Stimulated activated CD4-positive, alpha-beta T cell treated with anti-CD3 and anti-CD28 coated beads, Interleukin-12 subunit alpha, Interleukin-12 subunit beta, amount 100 ng/mL, for 24 hours (primary cell): Measurements from ENCODE around the gene RAB39A.

Experiments used
- DNase-seq, 2 experiments: peaks; one replicate each; pipeline ENCODE4 v3.0.0-alpha.2; 2020; ENCODE audit warnings: low read depth in 2 of 2

RAB39A gene

DNA sequence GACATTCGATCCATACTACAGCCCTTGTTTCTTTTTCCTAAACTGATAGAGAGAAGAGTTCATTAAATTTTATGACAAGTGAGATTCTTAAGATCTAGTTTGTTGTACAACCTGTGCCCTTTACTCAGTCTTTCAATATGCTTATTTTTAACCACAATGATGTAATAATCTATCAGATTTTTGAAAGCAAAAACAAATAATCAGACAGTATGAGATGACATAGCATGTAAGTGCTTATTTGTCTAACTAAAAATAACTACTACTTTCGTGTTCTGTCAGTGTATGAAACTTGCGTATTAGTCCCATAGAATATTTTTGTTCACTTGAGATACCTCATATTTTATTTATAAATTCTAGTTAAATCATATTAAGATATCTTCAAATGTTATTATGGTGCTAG, 33.2 kb downstream of the RAB39A start:
- no peak for DNase-seq

DNA sequence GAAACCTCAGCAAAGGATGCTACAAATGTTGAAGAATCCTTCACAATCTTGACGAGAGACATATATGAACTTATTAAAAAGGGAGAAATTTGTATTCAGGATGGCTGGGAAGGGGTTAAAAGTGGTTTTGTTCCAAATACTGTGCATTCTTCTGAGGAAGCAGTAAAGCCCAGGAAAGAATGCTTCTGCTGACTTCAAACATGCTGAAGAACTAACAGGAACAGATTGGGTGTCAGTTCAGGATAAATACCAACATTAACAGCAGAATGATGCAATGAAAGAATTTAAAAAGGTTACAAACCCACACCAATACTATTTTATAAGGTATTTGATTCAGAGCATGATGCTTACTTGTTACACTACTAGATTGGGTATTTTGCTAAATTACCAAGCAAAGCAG, 33.9 kb downstream of the RAB39A start:
- no peak for DNase-seq

DNA sequence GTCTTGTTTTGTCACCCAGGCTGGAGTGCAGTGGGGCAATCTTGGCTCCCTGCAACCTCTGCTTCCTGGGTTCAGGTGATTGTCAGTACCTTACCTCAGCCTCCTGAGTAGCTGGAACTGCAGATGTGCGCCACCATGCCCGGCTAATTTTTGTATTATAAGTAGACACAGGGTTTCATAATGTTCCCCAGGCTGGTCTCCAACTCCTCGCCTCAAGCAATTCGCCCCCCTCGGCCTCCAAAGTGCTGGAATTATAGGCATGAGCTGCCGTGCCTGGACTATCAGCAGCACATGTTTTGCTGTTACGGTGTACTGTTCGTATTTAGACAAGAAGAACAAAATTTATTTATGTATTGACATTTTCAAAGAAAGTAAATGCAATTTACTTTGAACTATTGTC, 34.8 kb downstream of the RAB39A start:
- no peak for DNase-seq

DNA sequence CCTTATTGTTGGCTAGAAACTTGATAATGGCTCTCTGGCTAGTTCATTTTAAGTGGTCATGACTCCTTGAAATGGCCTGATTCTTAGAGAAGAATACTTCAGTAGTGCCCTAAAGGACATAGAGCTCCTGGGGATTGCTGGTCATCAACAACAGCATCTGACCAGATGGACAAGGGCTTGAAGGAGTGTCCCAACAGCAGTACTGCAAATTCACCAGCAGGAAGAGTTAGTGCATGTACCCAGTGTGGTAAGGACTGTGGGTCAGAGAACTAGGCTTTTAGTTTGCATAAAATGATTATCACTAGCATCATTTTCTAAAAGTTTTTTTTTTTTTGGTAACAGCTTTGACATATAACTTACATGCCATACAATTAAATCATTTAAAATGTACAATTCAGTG, 41.0 kb downstream of the RAB39A start:
- DNase-seq, result no peak

DNA sequence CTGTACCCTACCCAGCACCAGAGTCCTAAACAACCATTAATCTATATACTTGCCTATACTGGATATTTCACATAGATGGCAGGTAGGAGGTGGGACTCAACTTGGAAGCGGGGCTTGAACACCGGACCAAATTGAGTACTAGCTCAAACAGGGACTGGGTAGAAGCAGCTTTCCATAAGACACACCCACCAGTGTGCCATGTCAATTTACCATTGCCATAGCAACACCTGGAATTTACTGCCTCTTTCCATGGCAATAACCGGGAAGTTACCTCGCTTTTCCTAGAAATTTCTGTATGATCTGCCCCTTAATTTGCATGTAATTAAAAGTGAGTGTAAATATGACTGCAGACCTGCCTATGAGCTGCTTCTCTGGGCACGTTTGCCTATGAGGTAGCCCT, 41.8 kb downstream of the RAB39A start:
- DNase-seq, result no peak

DNA sequence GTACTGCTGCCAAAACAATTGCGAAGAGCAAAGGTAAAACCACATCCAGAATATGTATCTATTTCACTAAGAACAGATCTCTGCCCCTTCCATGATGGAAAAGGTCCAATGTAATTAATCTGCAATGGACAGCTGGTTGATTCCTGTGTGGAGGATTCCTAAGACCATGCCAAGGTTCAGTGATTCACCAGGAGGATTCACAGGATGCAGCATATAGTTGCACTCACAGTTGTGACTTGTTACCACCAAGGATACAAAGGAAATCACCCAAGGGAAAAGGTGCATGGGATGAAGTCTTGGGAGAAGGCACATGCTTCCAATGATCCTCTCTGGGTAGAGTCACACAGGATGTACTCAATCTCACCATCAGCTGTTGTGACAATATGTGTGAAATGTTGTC, 45.4 kb downstream of the RAB39A start:
- DNase-seq, result no peak

DNA sequence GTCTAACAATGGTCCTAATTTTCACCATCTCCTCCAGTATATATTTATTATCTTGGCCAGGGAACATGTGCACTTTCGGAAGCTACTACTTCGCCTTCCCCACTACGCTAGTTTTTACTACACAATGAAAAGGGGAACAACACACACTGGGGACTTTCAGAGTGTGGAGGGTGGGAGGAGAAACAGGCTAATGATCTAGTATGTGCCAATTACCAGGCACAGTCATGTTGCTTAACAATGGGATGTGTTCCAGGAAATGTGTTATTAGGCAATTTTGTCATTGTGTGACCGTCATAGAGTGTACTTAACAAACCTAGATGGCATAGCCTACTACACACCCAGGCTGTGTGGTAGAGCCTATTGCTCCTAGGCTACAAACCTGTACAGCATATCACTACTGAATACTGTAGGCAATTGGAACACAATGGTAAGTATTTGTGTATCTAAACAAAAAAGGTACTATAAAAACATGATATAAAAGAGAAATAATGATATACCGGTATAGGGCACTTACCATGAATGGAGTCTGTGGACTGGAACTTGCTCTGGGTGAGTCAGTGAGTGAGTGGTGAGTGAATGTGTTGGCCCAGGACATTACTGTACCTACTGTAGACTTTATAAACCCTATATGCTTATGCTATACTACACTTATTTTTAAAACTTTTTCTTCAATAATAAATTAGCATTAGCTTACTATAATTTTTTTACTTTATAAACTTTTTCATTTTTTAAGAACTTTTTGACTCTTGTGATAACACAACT, 60.3 kb downstream of the RAB39A start:
- no peak for DNase-seq

DNA sequence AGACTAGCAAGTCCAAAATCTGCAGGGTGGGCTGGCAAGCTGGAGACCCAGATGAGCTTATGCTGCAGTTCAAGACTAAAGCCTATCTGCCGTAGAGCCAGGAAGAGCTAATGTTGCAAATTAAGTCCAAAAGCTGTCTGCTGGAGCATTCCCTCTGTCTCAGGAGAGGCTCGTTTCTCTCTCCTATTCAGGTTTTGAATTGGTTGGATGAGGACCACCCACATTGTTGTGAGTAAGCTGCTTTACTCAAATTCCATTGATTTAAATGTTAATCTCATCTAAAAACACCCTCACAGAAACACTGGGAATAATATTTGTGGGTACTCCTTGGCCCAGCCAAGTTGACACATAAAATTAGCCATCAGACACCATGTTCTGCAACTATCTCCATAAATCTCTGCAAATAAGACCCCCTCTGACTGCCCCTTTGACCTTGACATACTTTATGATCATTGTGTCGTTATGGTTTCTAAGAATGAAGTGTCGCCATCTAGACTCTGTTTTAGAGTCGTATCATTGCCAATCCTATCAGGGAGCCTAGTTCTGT, 63.7 kb downstream of the RAB39A start:
- DNase-seq, result no peak

DNA sequence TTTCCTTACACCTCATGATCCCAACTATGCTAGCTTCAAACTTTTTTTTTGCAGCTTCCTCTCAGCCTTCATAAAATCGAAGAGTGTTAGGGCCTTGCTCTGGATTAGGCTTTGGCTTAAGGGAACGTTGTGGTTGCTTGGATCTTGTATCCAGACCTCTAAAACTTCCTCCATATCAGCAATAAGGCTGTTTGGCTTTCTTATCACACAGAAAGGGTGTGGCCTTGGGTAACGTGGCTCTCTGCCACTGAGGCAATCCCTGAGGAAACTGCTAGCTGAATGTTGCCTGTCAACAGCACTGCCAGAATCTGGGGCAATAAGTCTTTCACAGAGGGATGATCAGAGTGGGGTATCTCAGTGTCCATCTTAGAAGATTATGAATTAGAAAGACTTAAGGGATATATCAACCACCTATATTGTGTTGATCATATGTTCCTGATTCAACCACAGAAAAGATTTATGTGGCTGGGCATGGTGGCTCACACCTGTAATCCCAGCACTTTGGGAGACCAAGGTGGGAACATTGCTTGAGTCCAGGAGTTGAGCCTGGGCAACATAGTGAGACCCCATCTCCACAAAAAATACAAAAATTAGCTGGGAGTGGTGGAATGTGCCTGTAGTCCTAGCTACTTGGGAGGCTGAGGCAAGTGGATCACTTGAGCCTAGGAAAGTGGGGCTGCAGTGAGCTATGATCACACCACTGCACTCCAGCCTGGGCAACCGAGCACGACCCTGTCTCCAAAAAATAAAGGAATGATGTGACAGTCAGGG, 67.9 kb downstream of the RAB39A start:
- DNase-seq, result no peak

DNA sequence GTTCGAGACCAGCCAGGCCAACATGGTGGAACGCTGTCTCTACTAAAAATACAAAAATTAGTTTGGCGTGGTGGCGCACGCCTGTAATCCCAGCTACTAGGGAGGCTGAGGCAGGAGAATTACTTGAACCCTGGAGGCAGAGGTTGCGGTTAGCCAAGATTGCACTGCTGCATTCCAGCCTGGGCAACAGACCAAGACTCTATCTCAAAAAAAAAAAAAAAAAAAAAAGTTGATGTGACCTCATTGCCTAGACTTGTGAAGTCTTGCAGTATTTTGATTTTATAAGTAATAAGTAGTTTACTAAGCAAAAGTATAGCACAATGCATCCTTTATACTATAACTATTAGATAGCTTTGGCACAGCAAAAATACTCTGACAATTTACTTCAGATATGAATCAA, 70.5 kb downstream of the RAB39A start:
- no peak for DNase-seq

DNA sequence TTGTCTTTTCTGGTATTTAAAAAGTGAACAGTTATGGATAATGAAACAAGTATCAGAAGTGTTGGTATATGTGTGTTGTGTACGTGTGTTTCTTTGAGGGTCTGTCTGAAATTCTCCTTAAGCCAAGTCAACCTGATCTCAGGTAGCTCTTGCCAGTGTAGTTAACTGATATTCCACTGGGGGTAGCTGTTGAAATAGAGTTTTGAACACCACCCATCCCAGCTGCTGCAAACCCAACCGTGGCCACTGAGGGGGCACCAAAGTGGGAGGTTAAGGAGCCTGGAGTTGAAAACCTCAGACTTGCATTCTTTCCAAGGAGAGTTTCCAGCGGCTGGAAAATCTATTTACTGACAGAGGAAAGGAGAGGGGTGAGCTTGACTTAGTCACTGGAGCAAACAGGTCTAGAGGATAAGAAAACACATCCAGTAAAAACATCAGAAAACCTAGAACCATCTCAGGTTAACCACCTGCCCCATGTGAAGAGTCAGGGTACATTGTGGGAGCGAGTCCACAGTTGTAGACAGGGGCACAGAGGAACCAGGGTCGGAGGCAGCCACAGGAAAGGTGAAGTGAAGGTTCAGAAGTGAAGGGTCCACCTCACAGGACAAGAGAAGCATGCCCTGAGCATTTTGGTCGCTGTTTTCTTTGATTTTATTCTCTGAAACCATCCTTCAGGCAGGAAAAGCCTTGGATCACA, 71.7 kb downstream of the RAB39A start:
- no peak for DNase-seq

DNA sequence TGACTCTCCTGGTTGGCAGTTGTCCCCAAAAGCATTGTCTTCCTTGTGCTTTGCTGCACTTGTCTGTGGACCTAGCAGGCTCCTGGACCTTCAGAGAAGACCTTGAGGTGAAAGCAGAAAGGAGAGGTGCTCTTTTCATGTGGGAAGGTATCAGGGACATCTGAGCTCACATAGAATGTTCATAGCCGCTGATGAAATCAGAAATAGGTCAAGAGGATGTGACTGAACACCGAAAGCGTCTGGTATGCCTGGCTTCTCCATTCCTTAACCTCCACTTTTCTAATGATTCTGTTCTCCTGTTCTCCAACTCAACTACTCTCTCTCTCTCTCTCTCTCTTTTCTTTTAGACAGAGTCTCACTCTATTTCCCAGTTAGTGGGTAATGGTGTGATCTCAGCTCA, 74.2 kb downstream of the RAB39A start:
- no peak for DNase-seq

DNA sequence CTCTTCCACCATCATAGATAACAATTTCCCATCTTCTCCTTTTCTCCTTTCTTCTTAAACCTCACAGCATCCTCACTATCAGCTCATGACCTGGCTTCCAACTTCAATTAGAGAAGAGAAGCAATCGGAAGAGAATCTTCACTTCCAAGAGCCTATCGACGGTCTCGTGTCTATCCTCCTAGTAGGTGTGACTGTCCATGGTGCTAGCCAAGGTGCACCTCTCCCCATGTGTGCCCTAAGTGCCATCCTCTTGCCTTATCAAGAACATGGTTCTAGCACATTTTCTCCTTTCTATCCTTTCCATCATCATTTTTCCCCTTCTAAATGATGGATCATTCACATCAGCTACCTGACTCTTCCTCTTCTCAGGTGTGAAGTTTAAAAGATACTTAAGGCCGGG, 75.4 kb downstream of the RAB39A start:
- DNase-seq, result no peak

DNA sequence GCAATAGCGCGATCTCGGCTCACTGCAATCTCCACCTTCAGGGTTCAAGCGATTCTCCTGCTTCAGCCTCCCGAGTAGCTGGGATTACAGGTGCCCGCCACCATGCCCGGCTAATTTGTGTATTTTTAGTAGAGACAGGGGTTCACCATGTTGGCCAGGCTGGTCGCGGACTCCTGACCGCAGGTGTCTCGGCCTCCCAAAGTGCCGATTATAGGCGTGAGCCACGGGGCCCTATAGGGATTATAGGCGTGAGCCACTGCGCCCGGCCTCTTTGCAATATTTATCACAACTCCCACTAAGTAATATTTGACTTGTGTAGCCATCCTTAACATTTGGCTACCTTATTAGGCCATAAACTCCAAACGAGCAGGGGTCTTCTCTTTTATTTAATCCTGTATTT, 79.6 kb downstream of the RAB39A start:
- DNase-seq, result no peak

DNA sequence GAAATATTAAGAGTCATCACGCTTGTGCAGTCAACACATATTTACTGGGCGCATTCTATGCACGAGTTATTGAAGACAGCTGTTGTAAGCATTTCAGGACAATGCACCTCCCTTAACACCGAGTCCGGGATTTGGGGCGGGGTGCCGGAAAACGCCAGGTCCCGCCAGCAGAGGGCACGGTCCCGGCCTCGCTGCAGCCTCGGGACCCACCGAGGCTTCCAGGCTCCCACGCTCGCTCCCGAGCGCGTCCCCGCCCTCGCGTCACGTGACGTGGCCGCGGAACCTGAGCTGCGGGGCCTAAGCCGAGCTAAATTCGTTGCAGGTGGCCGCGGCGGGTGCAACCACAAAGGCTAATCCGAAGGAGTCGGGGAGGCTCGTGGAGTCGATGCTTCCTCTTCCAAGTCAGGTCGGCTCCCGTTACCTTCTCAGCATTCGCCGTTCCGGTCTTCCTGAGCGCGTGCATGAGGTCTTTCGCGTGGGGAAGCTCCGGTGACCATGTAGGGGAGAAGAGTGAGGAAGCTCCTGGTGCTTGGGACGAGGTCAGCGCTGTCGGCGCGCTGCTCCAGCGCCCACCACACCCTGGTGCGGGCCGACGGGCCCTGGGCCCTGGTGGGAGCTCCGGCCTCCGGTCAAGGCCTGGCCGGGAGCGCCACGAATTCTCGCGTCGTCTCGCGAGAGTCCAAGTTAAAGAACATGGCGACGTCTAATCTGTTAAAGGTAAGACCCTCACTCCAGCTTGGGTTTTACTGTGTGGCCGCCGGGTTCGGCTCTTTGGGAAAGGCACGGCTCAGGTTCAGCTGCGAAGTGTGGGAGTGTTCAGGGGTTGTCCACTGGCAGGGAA, 80.6 kb downstream of the RAB39A start, which contains the start of gene CUL5:
CUL5 (plus strand) TSS at position 243 of the 841 bp plus-strand sequence; CDS start at position 694, 451 bp downstream.
- peak; percentile 80 to 89 for DNase-seq

DNA sequence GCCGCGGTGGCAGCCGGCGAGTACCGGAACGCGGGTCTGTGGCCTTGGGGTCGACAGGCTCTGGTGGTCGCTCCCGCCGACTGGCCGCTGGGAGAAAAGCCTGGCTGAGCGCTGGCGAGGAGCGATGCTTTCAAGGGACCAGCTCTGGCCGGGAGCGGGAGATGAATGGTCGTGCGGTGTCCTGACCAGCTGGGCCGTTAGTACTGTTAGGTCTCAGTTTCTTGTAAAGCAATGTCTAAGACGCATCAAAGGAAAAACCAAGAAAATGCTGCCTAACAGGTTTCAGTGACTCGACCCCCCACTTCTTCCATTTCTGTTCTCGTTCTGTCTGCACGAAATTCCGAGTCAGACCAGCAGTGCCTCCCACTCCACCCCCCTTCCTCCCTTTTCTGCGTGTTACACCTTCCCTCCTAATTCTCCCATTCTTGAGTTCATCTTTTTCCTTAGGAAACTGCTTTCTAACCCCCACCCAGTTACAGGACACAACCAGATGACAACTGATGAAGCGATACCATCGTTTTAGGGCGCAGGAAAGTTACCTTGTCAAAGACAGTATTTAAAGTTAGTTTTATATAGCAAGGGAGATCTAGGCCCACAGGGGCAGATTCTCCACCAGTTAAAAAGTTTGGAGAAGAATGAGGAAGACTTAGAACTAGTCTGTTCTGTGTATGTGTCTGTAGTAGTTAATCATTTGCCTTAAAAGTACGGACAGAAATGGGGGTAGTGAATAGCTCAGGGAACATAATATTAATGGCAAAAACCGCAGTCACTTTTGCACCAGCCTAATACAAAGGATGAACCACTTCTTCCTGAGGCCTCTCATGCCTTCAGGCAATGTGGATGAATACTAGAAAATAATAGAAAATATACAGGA, 81.5 kb downstream of the RAB39A start:
- no peak for DNase-seq

DNA sequence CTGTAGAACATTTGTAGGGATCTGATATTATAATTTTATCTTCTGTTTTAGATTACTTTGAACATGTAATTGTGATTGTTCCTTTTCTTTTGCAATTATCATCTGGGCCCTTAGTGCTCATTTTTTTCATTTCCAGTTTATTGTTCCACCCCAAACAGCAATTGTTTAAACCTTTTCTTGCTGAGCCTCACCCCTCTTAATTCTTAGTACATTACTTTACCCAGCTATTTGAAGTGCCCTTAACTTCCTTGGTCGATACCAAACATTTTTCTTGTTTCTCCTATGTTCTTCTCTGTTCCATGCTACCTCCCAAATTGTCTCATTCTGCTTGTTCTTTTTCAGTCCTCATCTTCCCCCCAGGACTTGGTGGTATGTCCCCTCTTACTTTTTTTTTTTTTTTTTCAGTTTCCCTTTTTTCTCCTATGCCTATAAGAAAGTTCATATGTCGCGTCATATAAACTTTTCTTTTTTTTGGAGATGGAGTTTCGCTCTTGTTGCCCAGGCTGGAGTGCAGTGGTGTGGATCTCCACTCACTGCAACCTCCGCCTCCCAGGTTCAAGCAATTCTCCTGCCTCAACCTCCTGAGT, 84.0 kb downstream of the RAB39A start:
- no peak for DNase-seq
